ENCODE data around the gene SRGAP2C. TPM values are rescaled to one million over a fixed set of nuclear protein-coding genes. Genes with fewer than 3 reads are reported as not detected.
"Not testable (repeated sequence)": the region's sequence is repeated elsewhere in the genome, so short reads cannot be mapped to it uniquely, and the experiment has no call there.

SRGAP2C gene
- total and polyA plus RNA-seq, 4 donors: 26.2 to 56.5 (median 33.2) TPM

- DNase-seq (ENCODE audit: low read depth in 4 of 6, low spot score in 6 of 6); H3K27me3 ChIP-seq (ENCODE audit: control insufficient read depth, insufficient read depth, low read length); H3K27ac ChIP-seq (ENCODE audit: low read depth, low read length); H3K4me3 ChIP-seq (ENCODE audit: low read depth, low read length); H3K4me1 ChIP-seq (ENCODE audit: control insufficient read depth, insufficient read depth, low read length); H3K36me3 ChIP-seq (ENCODE audit: control insufficient read depth, insufficient read depth, low read length); H3K9me3 ChIP-seq (ENCODE audit: control insufficient read depth, insufficient read depth, low read length): not testable (repeated sequence)
- WGBS (ENCODE audit: insufficient coverage): no CpG with 5 or more reads among the region's 4 CpGs
These were observed 39.9 kb downstream of the SRGAP2C start for GRCh38 chr1:121224714-121225113.

GRCh38 chr1:121226295-121226904 is 41.6 kb downstream of the SRGAP2C start:
- DNase-seq (ENCODE audit: low read depth in 4 of 6, low spot score in 6 of 6): not testable (repeated sequence)

GRCh38 chr1:121226925-121227324 is 42.1 kb downstream of the SRGAP2C start:
- not testable (repeated sequence) for H3K4me3 ChIP-seq (ENCODE audit: low read depth, low read length); H3K27me3 ChIP-seq (ENCODE audit: control insufficient read depth, insufficient read depth, low read length); H3K9me3 ChIP-seq (ENCODE audit: control insufficient read depth, insufficient read depth, low read length); H3K36me3 ChIP-seq (ENCODE audit: control insufficient read depth, insufficient read depth, low read length); H3K4me1 ChIP-seq (ENCODE audit: control insufficient read depth, insufficient read depth, low read length); H3K27ac ChIP-seq (ENCODE audit: low read depth, low read length); DNase-seq (ENCODE audit: low read depth in 4 of 6, low spot score in 6 of 6)
- no CpG with 5 or more reads among the region's 2 CpGs for WGBS (ENCODE audit: insufficient coverage)

More at GRCh38 chr1:121226295-121226904, 41.6 kb downstream of the SRGAP2C start:
- not testable (repeated sequence) for H3K36me3 ChIP-seq (ENCODE audit: control insufficient read depth, insufficient read depth, low read length); H3K4me1 ChIP-seq (ENCODE audit: control insufficient read depth, insufficient read depth, low read length); H3K4me3 ChIP-seq (ENCODE audit: low read depth, low read length); H3K27me3 ChIP-seq (ENCODE audit: control insufficient read depth, insufficient read depth, low read length); H3K27ac ChIP-seq (ENCODE audit: low read depth, low read length); H3K9me3 ChIP-seq (ENCODE audit: control insufficient read depth, insufficient read depth, low read length)
- no CpG with 5 or more reads among the region's 4 CpGs for WGBS (ENCODE audit: insufficient coverage)

GRCh38 chr1:121227544-121228330 is 43.0 kb downstream of the SRGAP2C start:
- H3K4me1 ChIP-seq (ENCODE audit: control insufficient read depth, insufficient read depth, low read length); H3K4me3 ChIP-seq (ENCODE audit: low read depth, low read length); H3K27me3 ChIP-seq (ENCODE audit: control insufficient read depth, insufficient read depth, low read length); DNase-seq (ENCODE audit: low read depth in 4 of 6, low spot score in 6 of 6); H3K36me3 ChIP-seq (ENCODE audit: control insufficient read depth, insufficient read depth, low read length); H3K27ac ChIP-seq (ENCODE audit: low read depth, low read length); H3K9me3 ChIP-seq (ENCODE audit: control insufficient read depth, insufficient read depth, low read length): not testable (repeated sequence)
- WGBS (ENCODE audit: insufficient coverage): no CpG with 5 or more reads among the region's 9 CpGs

- H3K9me3 ChIP-seq (ENCODE audit: control insufficient read depth, insufficient read depth, low read length); H3K4me1 ChIP-seq (ENCODE audit: control insufficient read depth, insufficient read depth, low read length); H3K27me3 ChIP-seq (ENCODE audit: control insufficient read depth, insufficient read depth, low read length); H3K36me3 ChIP-seq (ENCODE audit: control insufficient read depth, insufficient read depth, low read length); H3K4me3 ChIP-seq (ENCODE audit: low read depth, low read length); H3K27ac ChIP-seq (ENCODE audit: low read depth, low read length); DNase-seq (ENCODE audit: low read depth in 4 of 6, low spot score in 6 of 6): not testable (repeated sequence)
- WGBS (ENCODE audit: insufficient coverage): no CpG with 5 or more reads among the region's 4 CpGs
These were observed 45.9 kb downstream of the SRGAP2C start for GRCh38 chr1:121230636-121231035.

- not testable (repeated sequence) for H3K27me3 ChIP-seq (ENCODE audit: control insufficient read depth, insufficient read depth, low read length); H3K4me3 ChIP-seq (ENCODE audit: low read depth, low read length); H3K9me3 ChIP-seq (ENCODE audit: control insufficient read depth, insufficient read depth, low read length); H3K27ac ChIP-seq (ENCODE audit: low read depth, low read length); DNase-seq (ENCODE audit: low read depth in 4 of 6, low spot score in 6 of 6); H3K36me3 ChIP-seq (ENCODE audit: control insufficient read depth, insufficient read depth, low read length); H3K4me1 ChIP-seq (ENCODE audit: control insufficient read depth, insufficient read depth, low read length)
- no CpG with 5 or more reads among the region's 4 CpGs for WGBS (ENCODE audit: insufficient coverage)
These were observed 47.8 kb downstream of the SRGAP2C start for GRCh38 chr1:121232445-121233125.

GRCh38 chr1:121234090-121234759 is 49.5 kb downstream of the SRGAP2C start:
- DNase-seq (ENCODE audit: low read depth in 4 of 6, low spot score in 6 of 6); H3K27me3 ChIP-seq (ENCODE audit: control insufficient read depth, insufficient read depth, low read length); H3K4me3 ChIP-seq (ENCODE audit: low read depth, low read length); H3K9me3 ChIP-seq (ENCODE audit: control insufficient read depth, insufficient read depth, low read length); H3K36me3 ChIP-seq (ENCODE audit: control insufficient read depth, insufficient read depth, low read length); H3K4me1 ChIP-seq (ENCODE audit: control insufficient read depth, insufficient read depth, low read length); H3K27ac ChIP-seq (ENCODE audit: low read depth, low read length): not testable (repeated sequence)
- no CpG with 5 or more reads among the region's 6 CpGs for WGBS (ENCODE audit: insufficient coverage)

GRCh38 chr1:121238384-121238783 is 53.6 kb downstream of the SRGAP2C start:
- not testable (repeated sequence) for H3K27me3 ChIP-seq (ENCODE audit: control insufficient read depth, insufficient read depth, low read length); H3K4me3 ChIP-seq (ENCODE audit: low read depth, low read length); DNase-seq (ENCODE audit: low read depth in 4 of 6, low spot score in 6 of 6); H3K4me1 ChIP-seq (ENCODE audit: control insufficient read depth, insufficient read depth, low read length); H3K9me3 ChIP-seq (ENCODE audit: control insufficient read depth, insufficient read depth, low read length); H3K27ac ChIP-seq (ENCODE audit: low read depth, low read length); H3K36me3 ChIP-seq (ENCODE audit: control insufficient read depth, insufficient read depth, low read length)
- no CpG with 5 or more reads among the region's 1 CpG for WGBS (ENCODE audit: insufficient coverage)

- H3K4me3 ChIP-seq (ENCODE audit: low read depth, low read length); H3K9me3 ChIP-seq (ENCODE audit: control insufficient read depth, insufficient read depth, low read length); H3K36me3 ChIP-seq (ENCODE audit: control insufficient read depth, insufficient read depth, low read length); H3K4me1 ChIP-seq (ENCODE audit: control insufficient read depth, insufficient read depth, low read length); H3K27me3 ChIP-seq (ENCODE audit: control insufficient read depth, insufficient read depth, low read length); DNase-seq (ENCODE audit: low read depth in 4 of 6, low spot score in 6 of 6); H3K27ac ChIP-seq (ENCODE audit: low read depth, low read length): not testable (repeated sequence)
- no CpG with 5 or more reads among the region's 1 CpG for WGBS (ENCODE audit: insufficient coverage)
These were observed 59.1 kb downstream of the SRGAP2C start for GRCh38 chr1:121243913-121244312.

Data from spinal cord (tissue), 10 donors.